MG63 (cell line): ENCODE results near the gene QKI. TPM values are rescaled to one million over a fixed set of nuclear protein-coding genes. Genes with fewer than 3 reads are reported as not detected.
"Not testable (repeated sequence)": the region's sequence is repeated elsewhere in the genome, so short reads cannot be mapped to it uniquely, and the experiment has no call there.

Source experiments
- DNase-seq: peaks from one replicate; pipeline ENCODE4 v3.0.0-alpha.2; 2020
- H3K27me3 ChIP-seq: fragments of 250-450 bp; sonication (Bioruptor Pico); 2 replicates; pipeline ENCODE4 v1.5.1; 2020; ENCODE audit warnings: mild to moderate bottlenecking, moderate library complexity
- H3K36me3 ChIP-seq: fragments of 250-450 bp; sonication (Bioruptor Pico); 2 replicates; pipeline ENCODE4 v1.5.1; 2020; ENCODE audit warnings: mild to moderate bottlenecking, moderate library complexity
- H3K4me3 ChIP-seq: fragments of 250-450 bp; sonication (Bioruptor Pico); 2 replicates; pipeline ENCODE4 v1.5.1; 2020; ENCODE audit warnings: mild to moderate bottlenecking, moderate library complexity
- H3K9me3 ChIP-seq: fragments of 250-450 bp; sonication (Bioruptor Pico); 2 replicates; pipeline ENCODE4 v1.5.1; 2020; ENCODE audit warnings: mild to moderate bottlenecking, moderate library complexity
- total RNA-seq: library from RNA; depleted of rRNA; stranded (reverse); fragments of >200 nt; shearing (Covaris generic); gene quantifications from 2 replicates; pipeline ENCODE4 v1.2.3, GENCODE V29; 2014; ENCODE audit warnings: low replicate concordance

The QKI gene
- total RNA-seq, 1 experiment from 2014 or later: 125 TPM

GRCh38 chr6:163385503-163385902, 29.0 kb upstream of the QKI start:
- not testable (repeated sequence) for H3K36me3 ChIP-seq, H3K27me3 ChIP-seq, DNase-seq, H3K4me3 ChIP-seq, H3K9me3 ChIP-seq

GRCh38 chr6:163386329-163386908, 28.1 kb upstream of the QKI start:
- no peaks in the 10 kb centered on the region for H3K27me3 ChIP-seq
- DNase-seq: no peak
- no peaks in the 10 kb centered on the region for H3K36me3 ChIP-seq
- no peak overlapping the region for H3K4me3 ChIP-seq
- no peaks in the 10 kb centered on the region for H3K9me3 ChIP-seq

DNA sequence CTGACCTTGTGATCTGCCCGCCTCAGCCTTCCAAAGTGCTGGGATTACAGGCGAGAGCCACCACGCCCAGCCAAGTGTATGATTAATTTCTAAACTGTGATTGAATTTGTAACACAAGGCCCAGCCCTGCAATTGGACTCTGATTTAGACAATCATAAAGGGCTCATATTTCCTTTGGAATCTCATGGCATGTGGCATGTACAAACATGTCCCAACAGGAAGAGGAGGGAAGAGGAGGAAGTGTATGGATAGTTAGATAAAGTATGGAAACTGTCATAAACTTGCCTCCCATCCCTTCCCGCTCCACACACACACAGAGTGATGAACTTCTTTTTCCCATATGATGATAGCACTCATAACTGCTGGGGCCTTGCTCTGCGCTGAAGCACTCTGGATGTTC, 27.2 kb upstream of the QKI start:
- no peak for DNase-seq
- Histone ChIP-seq H3K36me3 (no peaks in the 10 kb centered on the region), H3K9me3 (no peaks in the 10 kb centered on the region), H3K27me3 (no peaks in the 10 kb centered on the region), H3K4me3 (no peak overlapping the region)

- H3K36me3 ChIP-seq: no peaks in the 10 kb centered on the region
- H3K9me3 ChIP-seq: no peaks in the 10 kb centered on the region
- DNase-seq: no peak
- H3K27me3 ChIP-seq: no peaks in the 10 kb centered on the region
- no peak overlapping the region for H3K4me3 ChIP-seq
Observed at GRCh38 chr6:163389354-163389753, 25.2 kb upstream of the QKI start.

DNA sequence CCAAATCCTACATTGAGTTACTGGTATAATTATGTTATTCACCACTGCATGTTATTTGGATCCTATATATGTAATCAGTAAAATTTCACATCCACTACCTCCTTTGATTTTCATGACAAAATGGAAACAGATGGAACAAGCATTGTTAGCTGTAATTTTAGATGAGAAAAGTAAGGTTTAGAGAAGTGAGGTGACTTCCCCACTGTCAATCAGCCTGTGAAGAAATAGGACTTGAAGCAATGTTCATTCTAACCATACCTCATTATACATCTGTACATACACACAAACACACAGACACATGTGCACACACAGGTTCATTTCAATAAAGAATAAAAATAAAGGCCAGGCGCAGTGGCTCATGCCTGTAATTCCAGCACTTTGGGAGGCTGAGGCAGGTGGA, 23.7 kb upstream of the QKI start:
- H3K9me3 ChIP-seq: no peaks in the 10 kb centered on the region
- H3K4me3 ChIP-seq: no peak overlapping the region
- no peak for DNase-seq
- H3K36me3 ChIP-seq: no peaks in the 10 kb centered on the region
- no peaks in the 10 kb centered on the region for H3K27me3 ChIP-seq

GRCh38 chr6:163391985-163392384, 22.5 kb upstream of the QKI start:
- H3K27me3 ChIP-seq: no peaks in the 10 kb centered on the region
- no peaks in the 10 kb centered on the region for H3K36me3 ChIP-seq
- H3K9me3 ChIP-seq: no peaks in the 10 kb centered on the region
- no peak overlapping the region for H3K4me3 ChIP-seq
- no peak for DNase-seq

GRCh38 chr6:163392533-163392932, 22.0 kb upstream of the QKI start:
- DNase-seq: peak; percentile 21
- H3K36me3 ChIP-seq: no peaks in the 10 kb centered on the region

DNA sequence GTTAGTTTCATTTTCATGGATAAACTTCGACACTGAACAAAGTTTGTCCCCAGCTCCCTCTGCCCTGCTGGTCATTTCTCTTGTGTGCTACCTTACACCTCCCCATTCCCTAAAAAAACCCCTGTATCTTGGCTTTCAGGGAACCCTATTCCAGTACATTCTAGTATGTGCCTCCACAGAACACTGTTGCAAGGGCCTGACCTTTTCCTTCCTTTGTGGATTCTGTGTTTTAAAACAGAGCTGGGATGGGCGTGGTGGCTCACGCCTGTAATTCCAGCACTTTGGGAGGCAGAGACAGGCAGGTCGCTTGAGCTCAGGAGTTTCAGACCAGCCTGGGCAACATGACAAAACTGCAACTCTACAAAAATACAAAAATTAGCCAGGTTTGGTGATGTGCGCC, 20.6 kb upstream of the QKI start:
- no peaks in the 10 kb centered on the region for H3K36me3 ChIP-seq
- DNase-seq: no peak
- no peaks in the 10 kb centered on the region for H3K9me3 ChIP-seq
- H3K4me3 ChIP-seq: no peak overlapping the region
- no peaks in the 10 kb centered on the region for H3K27me3 ChIP-seq

More at GRCh38 chr6:163392533-163392932, 22.0 kb upstream of the QKI start:
- Histone ChIP-seq H3K4me3 (no peak overlapping the region), H3K27me3 (no peaks in the 10 kb centered on the region), H3K9me3 (no peaks in the 10 kb centered on the region)

GRCh38 chr6:163394659-163395058, 19.9 kb upstream of the QKI start:
- Histone ChIP-seq H3K27me3 (no peaks in the 10 kb centered on the region), H3K36me3 (no peaks in the 10 kb centered on the region), H3K4me3 (no peak overlapping the region), H3K9me3 (no peaks in the 10 kb centered on the region)
- DNase-seq: no peak

DNA sequence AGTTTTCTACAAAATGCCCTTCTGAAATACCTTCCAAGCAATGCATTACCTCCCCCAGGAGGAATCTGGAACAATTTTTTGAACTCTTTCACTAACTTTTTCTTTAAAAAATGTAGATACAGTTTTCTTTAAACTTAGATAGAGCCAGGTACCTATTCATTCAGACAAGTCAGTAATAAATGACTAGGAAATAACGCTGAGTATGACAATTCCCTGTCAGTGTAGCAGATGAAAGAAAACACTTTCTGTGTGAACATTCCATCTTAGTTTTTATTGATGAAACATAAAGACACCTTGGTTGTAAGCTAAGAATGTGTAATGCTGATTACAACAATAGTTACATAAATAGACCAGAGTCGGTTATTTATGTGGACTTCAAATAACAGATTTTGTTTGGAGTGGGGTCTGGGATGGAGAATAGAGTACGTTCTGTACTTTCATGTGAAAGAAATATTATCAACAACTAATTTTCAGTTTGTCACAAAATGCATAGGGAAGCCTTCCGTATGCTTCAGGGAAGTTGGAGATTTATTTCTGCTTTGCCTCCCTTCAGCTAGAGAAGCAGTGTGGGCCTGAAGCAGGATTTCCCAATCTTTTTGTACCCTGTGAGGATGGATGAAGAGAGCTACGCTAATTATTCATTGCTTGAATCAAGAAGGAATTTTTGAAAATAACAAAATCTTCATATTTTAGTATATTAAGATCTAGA, 19.2 kb upstream of the QKI start:
- H3K36me3 ChIP-seq: no peaks in the 10 kb centered on the region
- H3K9me3 ChIP-seq: no peaks in the 10 kb centered on the region
- no peak overlapping the region for H3K4me3 ChIP-seq
- DNase-seq: no peak
- H3K27me3 ChIP-seq: no peaks in the 10 kb centered on the region

GRCh38 chr6:163395831-163396185, 18.7 kb upstream of the QKI start:
- H3K36me3 ChIP-seq: no peaks in the 10 kb centered on the region
- H3K4me3 ChIP-seq: no peak overlapping the region
- H3K9me3 ChIP-seq: no peaks in the 10 kb centered on the region
- H3K27me3 ChIP-seq: no peaks in the 10 kb centered on the region
- DNase-seq: no peak

GRCh38 chr6:163397326-163397725, 17.2 kb upstream of the QKI start:
- no peaks in the 10 kb centered on the region for H3K9me3 ChIP-seq
- no peaks in the 10 kb centered on the region for H3K27me3 ChIP-seq
- no peak overlapping the region for H3K4me3 ChIP-seq
- H3K36me3 ChIP-seq: no peaks in the 10 kb centered on the region
- no peak for DNase-seq

- Histone ChIP-seq H3K36me3 (no peaks in the 10 kb centered on the region), H3K9me3 (no peaks in the 10 kb centered on the region), H3K27me3 (no peaks in the 10 kb centered on the region), H3K4me3 (no peak overlapping the region)
- DNase-seq: no peak
Observed at GRCh38 chr6:163398115-163398514, 16.4 kb upstream of the QKI start.

DNA sequence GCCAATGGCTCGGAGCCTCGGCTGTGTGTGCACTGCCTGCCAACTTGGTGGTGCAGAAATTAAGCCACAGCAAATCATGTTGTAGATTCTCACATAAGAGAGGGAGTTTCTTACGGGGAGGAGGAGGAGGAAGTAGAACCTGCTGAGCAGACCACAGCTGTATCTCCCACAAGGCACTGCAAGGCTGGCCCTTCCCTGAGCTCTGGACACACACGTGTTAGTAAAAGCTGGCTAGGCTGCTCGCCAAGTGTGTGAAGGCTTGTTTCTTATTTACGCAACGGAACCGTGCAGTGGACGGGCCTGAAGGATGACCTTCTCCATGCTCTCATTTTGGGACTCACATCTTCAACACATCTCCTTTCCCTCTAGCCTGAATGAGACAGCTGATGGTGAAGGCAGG, 15.7 kb upstream of the QKI start:
- H3K4me3 ChIP-seq: no peak overlapping the region
- H3K27me3 ChIP-seq: no peaks in the 10 kb centered on the region
- H3K36me3 ChIP-seq: no peaks in the 10 kb centered on the region
- DNase-seq: no peak
- no peaks in the 10 kb centered on the region for H3K9me3 ChIP-seq

- Histone ChIP-seq H3K4me3 (no peak overlapping the region), H3K27me3 (no peaks in the 10 kb centered on the region), H3K36me3 (no peaks in the 10 kb centered on the region), H3K9me3 (no peaks in the 10 kb centered on the region)
- no peak for DNase-seq
Observed at GRCh38 chr6:163400509-163400908, 14.0 kb upstream of the QKI start.

DNA sequence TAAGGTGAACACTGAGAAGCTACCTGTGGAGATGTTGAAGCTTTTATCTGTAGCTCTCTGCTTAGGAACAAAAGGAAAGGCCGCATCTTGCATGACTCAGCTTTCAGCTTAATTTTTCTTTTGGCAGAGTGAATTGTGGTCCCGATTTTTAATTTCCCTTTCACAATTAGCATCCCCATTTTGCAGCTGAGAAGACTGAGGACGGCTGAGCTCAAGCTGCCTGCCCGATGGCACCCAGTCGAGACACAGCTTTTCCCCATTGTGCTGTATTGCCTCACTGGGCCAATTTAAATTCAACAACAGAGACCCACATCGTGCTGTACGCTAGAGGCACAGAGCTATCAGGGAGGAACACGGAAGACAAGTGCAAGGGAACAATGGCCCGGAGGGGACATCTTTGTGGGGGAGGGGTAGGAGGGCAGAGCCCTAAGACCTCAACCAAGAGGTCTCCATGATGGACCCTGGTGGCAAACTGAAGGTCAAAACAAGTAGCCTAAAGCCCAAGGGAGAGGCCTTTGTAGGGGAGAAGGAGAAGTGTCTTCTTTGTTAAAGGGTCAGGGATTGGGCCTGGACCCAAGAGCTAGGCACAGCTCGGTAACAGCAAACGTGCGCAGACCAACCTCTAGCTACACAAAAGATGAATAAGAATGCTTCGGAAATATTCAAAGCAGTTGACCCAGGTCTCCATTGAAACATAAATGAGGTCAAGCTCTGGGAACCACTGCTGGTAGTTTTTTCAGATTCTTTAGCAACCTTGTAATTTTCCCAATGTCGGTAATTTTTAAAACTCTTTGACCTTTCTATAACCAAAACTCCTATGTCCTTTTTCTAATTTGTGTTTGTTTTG, 13.3 kb upstream of the QKI start:
- Histone ChIP-seq H3K36me3 (no peaks in the 10 kb centered on the region), H3K4me3 (no peak overlapping the region), H3K9me3 (no peaks in the 10 kb centered on the region), H3K27me3 (no peaks in the 10 kb centered on the region)
- no peak for DNase-seq

DNA sequence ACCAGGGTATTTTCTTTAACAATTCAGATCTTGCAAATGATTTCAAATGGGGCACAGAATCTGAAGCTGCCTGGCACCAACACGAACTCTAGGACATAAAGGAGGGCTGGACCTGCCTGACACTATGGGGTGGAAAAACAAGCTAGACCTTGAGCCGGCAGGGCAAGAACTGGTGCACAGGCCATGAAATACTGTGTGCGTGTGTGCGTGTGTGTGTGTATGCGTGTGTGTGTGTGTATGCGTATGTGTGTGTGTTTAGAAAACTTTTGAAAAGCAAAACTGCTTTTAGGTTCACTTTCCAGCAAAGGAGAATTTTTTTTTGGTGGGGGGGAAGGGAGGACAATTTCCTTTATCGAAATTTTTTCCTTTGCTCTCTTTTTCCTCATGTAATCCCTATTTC, 11.9 kb upstream of the QKI start:
- Histone ChIP-seq H3K27me3 (no peaks in the 10 kb centered on the region), H3K36me3 (no peaks in the 10 kb centered on the region), H3K4me3 (no peak overlapping the region), H3K9me3 (no peaks in the 10 kb centered on the region)
- DNase-seq: no peak

- no peak overlapping the region for H3K4me3 ChIP-seq
- H3K36me3 ChIP-seq: no peaks in the 10 kb centered on the region
- no peaks in the 10 kb centered on the region for H3K9me3 ChIP-seq
- no peaks in the 10 kb centered on the region for H3K27me3 ChIP-seq
- no peak for DNase-seq
Observed at GRCh38 chr6:163404825-163405265, 9.7 kb upstream of the QKI start.
